NCI-H1436 (cell line): ENCODE data around the gene WFDC1.

Experiments used
- DNase-seq: peaks from one replicate; lab custom pipeline; 2025; lab: John Stamatoyannopoulos, UW

WFDC1 gene

GRCh38 chr16:84272740-84273320 lies 21.8 kb upstream of the WFDC1 start:
- no peak for DNase-seq

GRCh38 chr16:84274515-84274914 lies 20.2 kb upstream of the WFDC1 start:
- DNase-seq, result no peak

- DNase-seq, result no peak
Measured at GRCh38 chr16:84275585-84276151, 19.0 kb upstream of the WFDC1 start.

- peak; percentile 27 for DNase-seq
Measured at GRCh38 chr16:84277244-84277823, 17.3 kb upstream of the WFDC1 start.

- DNase-seq, result no peak
Measured at GRCh38 chr16:84278333-84278732, 16.3 kb upstream of the WFDC1 start.

GRCh38 chr16:84278968-84279367 lies 15.7 kb upstream of the WFDC1 start:
- DNase-seq, result no peak

- no peak for DNase-seq
Measured at GRCh38 chr16:84279881-84280280, 14.8 kb upstream of the WFDC1 start.

GRCh38 chr16:84281074-84281473 lies 13.6 kb upstream of the WFDC1 start:
- no peak for DNase-seq

- DNase-seq, result no peak
Measured at GRCh38 chr16:84282533-84282932, 12.1 kb upstream of the WFDC1 start.

GRCh38 chr16:84283314-84284153 lies 11.1 kb upstream of the WFDC1 start:
- DNase-seq, result no peak

GRCh38 chr16:84284154-84284722 lies 10.4 kb upstream of the WFDC1 start:
- DNase-seq, result no peak

GRCh38 chr16:84286578-84287240 lies 8.0 kb upstream of the WFDC1 start:
- no peak for DNase-seq

- no peak for DNase-seq
Measured at GRCh38 chr16:84288902-84289301, 5.8 kb upstream of the WFDC1 start.

- DNase-seq, result no peak
Measured at GRCh38 chr16:84291226-84291625, 3.5 kb upstream of the WFDC1 start.

- no peak for DNase-seq
Measured at GRCh38 chr16:84292011-84292410, 2.7 kb upstream of the WFDC1 start.

- DNase-seq, result no peak
Measured at GRCh38 chr16:84293406-84293805, 1.3 kb upstream of the WFDC1 start.

- DNase-seq, result no peak
Measured at GRCh38 chr16:84294117-84294516, 561 bp upstream of the WFDC1 start.

- DNase-seq, result no peak
Measured at GRCh38 chr16:84295203-84295860, 654 bp downstream of the WFDC1 start.

GRCh38 chr16:84298376-84298899 lies 3.8 kb downstream of the WFDC1 start:
- DNase-seq, result no peak

- DNase-seq, result no peak
Measured at GRCh38 chr16:84299734-84300440, 5.2 kb downstream of the WFDC1 start.
